Caco-2 (cell line): ENCODE results near the gene PNLIPRP1. TPM values are rescaled to one million over a fixed set of nuclear protein-coding genes. Genes with fewer than 3 reads are reported as not detected.

Experiments used
- BruUV-seq: library from RNA; stranded (reverse); fragments of 400-500 nt; replicated peaks from 2 replicates; lab custom pipeline; 2021; lab: Mats Ljungman, UMichigan
- CTCF ChIA-PET: fragments of 300-600 bp; sonication (Branson Sonifier 250); formaldehyde crosslinking; loops from one replicate; lab custom pipeline; 2022; ENCODE audit warnings: antibody characterized with exemption; lab: Charles Lee
- POLR2A ChIA-PET: fragments of 300-600 bp; sonication (Branson Sonifier 250); formaldehyde crosslinking; loops from one replicate; lab custom pipeline; 2022; ENCODE audit warnings: antibody characterized with exemption; lab: Charles Lee
- DNase-seq, 2 experiments: peaks; one replicate each; pipeline versions ENCODE4 v3.0.0 to v3.0.0-alpha.2; 2020 to 2022
- H3K27me3 ChIP-seq: replicated peaks from 2 replicates; pipeline ENCODE4 v1.6.0; 2011; ENCODE audit warnings: low read length; ENCODE audit not compliant: control insufficient read depth, insufficient read depth
- H3K36me3 ChIP-seq: 2 replicates; pipeline ENCODE4 v1.5.1; 2011; ENCODE audit warnings: low read length; ENCODE audit not compliant: control insufficient read depth, insufficient read depth
- H3K4me1 ChIP-seq: fragments of 250-450 bp; sonication (Bioruptor Pico); 2 replicates; pipeline ENCODE4 v1.5.1; 2020; ENCODE audit warnings: mild to moderate bottlenecking
- H3K4me3 ChIP-seq: 2 replicates; pipeline ENCODE4 v1.5.1; 2011; ENCODE audit warnings: low read depth, mild to moderate bottlenecking, control low read depth, low read length
- H3K9me3 ChIP-seq: fragments of 250-450 bp; sonication (Bioruptor Pico); 2 replicates; pipeline ENCODE4 v1.5.1; 2020; ENCODE audit warnings: mild to moderate bottlenecking, moderate library complexity
- H3K27ac Mint-ChIP-seq: one replicate; pipeline ENCODE4 v1.8.0; 2022; ENCODE audit warnings: mixed read lengths; ENCODE audit not compliant: unreplicated experiment
- H3K27me3 Mint-ChIP-seq: one replicate; pipeline ENCODE4 v1.8.0; 2022; ENCODE audit warnings: mixed read lengths; ENCODE audit not compliant: insufficient read depth, unreplicated experiment
- H3K36me3 Mint-ChIP-seq: one replicate; pipeline ENCODE4 v1.8.0; 2022; ENCODE audit warnings: mild to moderate bottlenecking, mixed read lengths; ENCODE audit not compliant: insufficient read depth, unreplicated experiment
- H3K4me1 Mint-ChIP-seq: one replicate; pipeline ENCODE4 v1.8.0; 2022; ENCODE audit warnings: low read depth, mixed read lengths; ENCODE audit not compliant: unreplicated experiment
- H3K4me3 Mint-ChIP-seq: one replicate; pipeline ENCODE4 v1.8.0; 2022; ENCODE audit warnings: mild to moderate bottlenecking, moderate library complexity, mixed read lengths; ENCODE audit not compliant: unreplicated experiment
- H3K9me3 Mint-ChIP-seq: one replicate; pipeline ENCODE4 v1.8.0; 2022; ENCODE audit warnings: mixed read lengths; ENCODE audit not compliant: unreplicated experiment
- intact Hi-C: fragments of 100-400 bp; cut with micrococcal nuclease; formaldehyde crosslinking; loops from one replicate; pipeline ENCODE4 v1.10.0; 2022; ENCODE audit not compliant: unreplicated experiment
- total RNA-seq: library from RNA; stranded (reverse); gene quantifications from 2 replicates; pipeline ENCODE4 v1.2.3, GENCODE V29; 2022
- TF ChIP-seq, protein P1 (sequence below), 2 experiments: fragments of 200-600 bp in 1 of 2; IDR thresholded peaks; 1 replicate in 1 of 2; 2 replicates in 1 of 2; pipeline versions ENCODE4 v1.5.1 to v1.8.0; 2011 to 2022; ENCODE audit warnings: antibody characterized with exemption in 1 of 2, control low read depth in 1 of 2, inconsistent platforms in 1 of 2, low read depth in 1 of 2, low read length in 1 of 2, mild to moderate bottlenecking in 1 of 2, moderate library complexity in 1 of 2; ENCODE audit not compliant: insufficient read depth in 1 of 2, severe bottlenecking in 1 of 2, unreplicated experiment in 1 of 2

The PNLIPRP1 gene
- total RNA-seq, 1 experiment from 2014 or later: not detected

DNA sequence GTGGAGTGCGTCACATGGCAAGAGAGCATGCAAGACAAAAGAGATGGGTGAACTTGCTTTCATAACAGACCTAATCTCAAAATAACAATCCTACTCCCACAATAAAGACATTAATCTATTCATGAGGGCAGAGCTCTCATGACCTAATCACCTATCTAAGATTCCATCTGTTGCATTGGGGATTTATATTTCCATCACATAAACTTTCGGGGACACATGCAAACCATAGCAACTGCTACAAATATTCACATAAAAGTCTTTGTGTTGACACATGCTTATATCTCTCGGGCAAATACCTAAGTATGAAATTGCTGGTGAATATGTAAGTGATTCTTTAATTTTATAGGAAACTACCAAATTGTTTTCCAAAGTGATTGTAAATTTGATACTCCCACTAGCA, 16.0 kb upstream of the PNLIPRP1 start:
- no peak for DNase-seq
- CTCF ChIA-PET: no interaction called here

DNA sequence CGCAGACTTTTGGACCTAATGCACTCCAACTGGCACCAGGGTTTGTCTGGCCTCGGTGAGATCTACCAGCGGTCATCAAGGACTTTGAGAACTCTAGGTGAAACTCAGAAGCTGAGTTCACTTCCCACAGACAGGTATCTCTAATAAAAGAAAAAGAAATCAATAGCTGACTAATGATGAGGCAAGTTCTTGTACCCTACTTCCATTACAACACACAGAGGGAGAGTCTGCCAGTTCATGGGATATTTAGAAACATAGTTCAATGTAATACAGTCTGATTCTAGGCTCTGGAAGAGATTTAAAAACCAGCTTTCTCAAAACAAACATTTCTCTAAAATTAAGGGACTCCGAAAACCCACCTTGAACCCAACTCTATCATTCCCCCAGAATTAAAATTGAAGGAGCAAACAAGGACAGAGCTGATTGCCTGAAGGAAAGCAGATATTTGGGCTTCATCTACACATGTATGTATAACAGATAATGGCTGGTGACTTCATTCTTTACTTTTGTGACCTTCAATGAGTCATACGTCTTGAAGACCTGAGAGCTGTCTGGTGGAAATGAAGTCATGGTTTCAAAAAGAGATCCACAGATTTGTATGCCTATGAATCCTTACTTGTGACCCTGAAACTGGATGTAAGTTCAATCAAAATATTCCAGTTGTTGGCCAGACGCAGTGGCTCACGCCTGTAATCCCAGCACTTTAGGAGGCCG, 2.7 kb upstream of the PNLIPRP1 start:
- BruUV-seq: no TSS peak
- intact Hi-C loops: no loop called here
- Histone ChIP-seq H3K36me3 (no peaks in the 10 kb centered on the region; the same call in 1 of the 2 replicates), H3K4me1 (peaks cover 16% of the 10 kb centered on the region; the same call in 1 of the 2 replicates), H3K9me3 (no peaks in the 10 kb centered on the region), H3K4me3 (no peak overlapping the region), H3K27me3 (no peaks in the 10 kb centered on the region)
- H3K27ac Mint-ChIP-seq: no peak overlapping the region
- H3K27me3 Mint-ChIP-seq: no peaks in the 10 kb centered on the region
- no peak for DNase-seq
- TF ChIP-seq, protein P1, sequence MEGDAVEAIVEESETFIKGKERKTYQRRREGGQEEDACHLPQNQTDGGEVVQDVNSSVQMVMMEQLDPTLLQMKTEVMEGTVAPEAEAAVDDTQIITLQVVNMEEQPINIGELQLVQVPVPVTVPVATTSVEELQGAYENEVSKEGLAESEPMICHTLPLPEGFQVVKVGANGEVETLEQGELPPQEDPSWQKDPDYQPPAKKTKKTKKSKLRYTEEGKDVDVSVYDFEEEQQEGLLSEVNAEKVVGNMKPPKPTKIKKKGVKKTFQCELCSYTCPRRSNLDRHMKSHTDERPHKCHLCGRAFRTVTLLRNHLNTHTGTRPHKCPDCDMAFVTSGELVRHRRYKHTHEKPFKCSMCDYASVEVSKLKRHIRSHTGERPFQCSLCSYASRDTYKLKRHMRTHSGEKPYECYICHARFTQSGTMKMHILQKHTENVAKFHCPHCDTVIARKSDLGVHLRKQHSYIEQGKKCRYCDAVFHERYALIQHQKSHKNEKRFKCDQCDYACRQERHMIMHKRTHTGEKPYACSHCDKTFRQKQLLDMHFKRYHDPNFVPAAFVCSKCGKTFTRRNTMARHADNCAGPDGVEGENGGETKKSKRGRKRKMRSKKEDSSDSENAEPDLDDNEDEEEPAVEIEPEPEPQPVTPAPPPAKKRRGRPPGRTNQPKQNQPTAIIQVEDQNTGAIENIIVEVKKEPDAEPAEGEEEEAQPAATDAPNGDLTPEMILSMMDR (IDR thresholded peaks at IDR 0.05; ENCODE audit: insufficient read depth in 1 of 2, low read depth in 1 of 2, low read length in 1 of 2, severe bottlenecking in 1 of 2, unreplicated experiment in 1 of 2): no peak
- no peaks in the 10 kb centered on the region for H3K9me3 Mint-ChIP-seq
- CTCF ChIA-PET: no interaction called here
- peaks cover 8% of the 10 kb centered on the region for H3K4me1 Mint-ChIP-seq
- POLR2A ChIA-PET: no interaction called here
- H3K4me3 Mint-ChIP-seq: no peak overlapping the region
- H3K36me3 Mint-ChIP-seq: no peaks in the 10 kb centered on the region

More for the DNA sequence above, 16.0 kb upstream of the PNLIPRP1 start:
- TF ChIP-seq, protein P1 (IDR thresholded peaks at IDR 0.05; ENCODE audit: insufficient read depth in 1 of 2, low read depth in 1 of 2, low read length in 1 of 2, severe bottlenecking in 1 of 2, unreplicated experiment in 1 of 2): no peak
- Mint-ChIP-seq H3K36me3 (no peaks in the 10 kb centered on the region), H3K4me1 (no peaks in the 10 kb centered on the region), H3K4me3 (no peak overlapping the region), H3K27ac (no peak overlapping the region), H3K9me3 (no peaks in the 10 kb centered on the region), H3K27me3 (peaks cover 11% of the 10 kb centered on the region)
- Histone ChIP-seq H3K4me3 (no peak overlapping the region), H3K4me1 (no peaks in the 10 kb centered on the region), H3K36me3 (no peaks in the 10 kb centered on the region), H3K27me3 (no peaks in the 10 kb centered on the region), H3K9me3 (no peaks in the 10 kb centered on the region)
- intact Hi-C loops: no loop called here
- no TSS peak for BruUV-seq
- POLR2A ChIA-PET: no interaction called here

DNA sequence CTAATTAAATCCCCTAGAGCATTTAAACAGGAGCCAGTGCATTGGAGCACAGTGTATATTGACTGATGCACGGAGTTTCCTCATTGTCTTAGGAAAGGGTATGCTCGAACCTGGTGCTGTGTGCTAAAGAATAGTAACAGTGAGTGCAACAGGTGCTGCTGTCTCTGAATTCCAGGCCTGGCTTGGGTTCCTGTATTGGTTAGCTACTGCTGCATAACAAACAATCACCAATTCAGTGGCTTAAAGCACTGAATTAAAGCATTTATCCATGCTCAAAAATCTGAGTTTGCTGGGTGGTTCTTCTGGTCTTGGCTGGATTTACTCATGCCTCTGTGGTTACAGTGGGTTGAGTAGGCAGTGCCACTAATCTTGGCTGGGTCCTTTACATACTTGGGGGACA, 1.8 kb upstream of the PNLIPRP1 start:
- no peaks in the 10 kb centered on the region for H3K9me3 ChIP-seq
- H3K4me3 ChIP-seq: no peak overlapping the region
- Mint-ChIP-seq H3K4me3 (no peak overlapping the region), H3K9me3 (no peaks in the 10 kb centered on the region), H3K36me3 (no peaks in the 10 kb centered on the region), H3K27ac (no peak overlapping the region), H3K27me3 (no peaks in the 10 kb centered on the region), H3K4me1 (peaks cover 8% of the 10 kb centered on the region)
- intact Hi-C loops: no loop called here
- H3K36me3 ChIP-seq: no peaks in the 10 kb centered on the region; the same call in 1 of the 2 replicates
- CTCF ChIA-PET: no interaction called here
- no TSS peak for BruUV-seq
- POLR2A ChIA-PET: no interaction called here
- TF ChIP-seq, protein P1 (IDR thresholded peaks at IDR 0.05; ENCODE audit: insufficient read depth in 1 of 2, low read depth in 1 of 2, low read length in 1 of 2, severe bottlenecking in 1 of 2, unreplicated experiment in 1 of 2): no peak
- no peak for DNase-seq
- H3K27me3 ChIP-seq: no peaks in the 10 kb centered on the region
- H3K4me1 ChIP-seq: peaks cover 16% of the 10 kb centered on the region; the same call in 1 of the 2 replicates
